HG02973 (cell line): ENCODE data around the gene P2RY6.

Experiments used
- ATAC-seq: cut with Tn5 transposase; IDR thresholded peaks from one replicate; pipeline ENCODE4 v1.9.1; 2021; ENCODE audit warnings: moderate library complexity; ENCODE audit not compliant: unreplicated experiment

The P2RY6 gene

GRCh38 chr11:73275381-73275750, 3.2 kb downstream of the P2RY6 start:
- ATAC-seq, result no peak

GRCh38 chr11:73277467-73277866, 5.3 kb downstream of the P2RY6 start:
- ATAC-seq, result no peak

- ATAC-seq, result no peak
Measured at GRCh38 chr11:73280626-73281025, 8.5 kb downstream of the P2RY6 start.

- no peak for ATAC-seq
Measured at GRCh38 chr11:73281201-73281741, 9.1 kb downstream of the P2RY6 start.

GRCh38 chr11:73281796-73282660, 9.9 kb downstream of the P2RY6 start:
- no peak for ATAC-seq

GRCh38 chr11:73283276-73284000, 11.3 kb downstream of the P2RY6 start:
- ATAC-seq, result no peak

GRCh38 chr11:73284106-73284505, 12.0 kb downstream of the P2RY6 start:
- no peak for ATAC-seq

- no peak for ATAC-seq
Measured at GRCh38 chr11:73285721-73286120, 13.6 kb downstream of the P2RY6 start.

- no peak for ATAC-seq
Measured at GRCh38 chr11:73286240-73286810, 14.2 kb downstream of the P2RY6 start.

- ATAC-seq, result no peak
Measured at GRCh38 chr11:73287400-73288101, 15.4 kb downstream of the P2RY6 start.

GRCh38 chr11:73288192-73288872, 16.2 kb downstream of the P2RY6 start:
- ATAC-seq, result peak; percentile 21

- peak; percentile 53 for ATAC-seq
Measured at GRCh38 chr11:73288873-73289707, 17.0 kb downstream of the P2RY6 start.

GRCh38 chr11:73290536-73290935, 18.4 kb downstream of the P2RY6 start:
- no peak for ATAC-seq

GRCh38 chr11:73291196-73291595, 19.1 kb downstream of the P2RY6 start:
- no peak for ATAC-seq

- no peak for ATAC-seq
Measured at GRCh38 chr11:73291781-73292524, 19.8 kb downstream of the P2RY6 start.

- ATAC-seq, result no peak
Measured at GRCh38 chr11:73292525-73292894, 20.4 kb downstream of the P2RY6 start.

- ATAC-seq, result no peak
Measured at GRCh38 chr11:73293356-73293936, 21.3 kb downstream of the P2RY6 start.

- no peak for ATAC-seq
Measured at GRCh38 chr11:73294604-73295003, 22.5 kb downstream of the P2RY6 start.
